Measurements from ENCODE around the gene FASTK.

The FASTK gene

DNA sequence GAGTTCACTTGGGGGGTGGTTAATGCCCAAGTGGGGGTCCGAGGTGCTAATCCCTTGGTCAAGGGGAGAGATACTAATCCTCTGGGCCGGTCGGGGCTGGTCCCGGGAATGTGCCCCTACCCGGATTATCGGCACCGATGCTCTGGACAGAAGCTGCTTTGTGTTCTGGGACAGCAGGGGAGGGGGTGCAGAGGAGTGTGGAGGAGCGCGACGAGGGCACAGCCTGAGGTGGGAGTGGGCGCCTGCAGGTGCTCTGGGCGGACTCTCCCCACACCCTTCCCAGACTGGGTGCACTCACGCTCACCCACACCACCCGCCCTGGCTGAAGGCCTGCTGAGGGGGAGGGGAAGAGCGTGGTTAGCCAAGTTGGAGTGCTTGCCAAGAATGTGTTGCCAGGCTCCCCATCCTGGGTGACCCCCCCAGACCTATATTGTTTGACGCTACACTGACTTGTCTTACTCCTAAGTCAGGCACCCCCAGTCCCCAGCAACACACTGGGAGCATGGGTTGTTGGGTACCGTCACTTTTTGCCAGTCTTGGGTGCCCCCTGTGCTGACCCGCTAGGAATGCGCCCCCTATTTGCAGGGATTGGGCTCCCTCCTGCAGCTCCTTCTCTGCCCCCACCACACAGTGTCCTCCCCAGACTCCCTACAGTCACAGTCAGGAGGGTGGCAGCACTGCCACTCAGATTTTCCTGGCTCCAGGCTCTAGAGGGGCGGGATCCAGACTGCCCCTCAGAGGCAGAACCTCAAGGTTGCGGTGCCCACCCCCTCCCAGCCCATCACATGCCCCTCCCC, 20.0 kb downstream of the FASTK start:
- DNase-seq (ENCODE audit: low read depth), result no peak
- H3K4me3 ChIP-seq (ENCODE audit: control insufficient read depth, low read depth, low read length), result peak overlapping the region; percentile 83
- TF ChIP-seq, protein P1, sequence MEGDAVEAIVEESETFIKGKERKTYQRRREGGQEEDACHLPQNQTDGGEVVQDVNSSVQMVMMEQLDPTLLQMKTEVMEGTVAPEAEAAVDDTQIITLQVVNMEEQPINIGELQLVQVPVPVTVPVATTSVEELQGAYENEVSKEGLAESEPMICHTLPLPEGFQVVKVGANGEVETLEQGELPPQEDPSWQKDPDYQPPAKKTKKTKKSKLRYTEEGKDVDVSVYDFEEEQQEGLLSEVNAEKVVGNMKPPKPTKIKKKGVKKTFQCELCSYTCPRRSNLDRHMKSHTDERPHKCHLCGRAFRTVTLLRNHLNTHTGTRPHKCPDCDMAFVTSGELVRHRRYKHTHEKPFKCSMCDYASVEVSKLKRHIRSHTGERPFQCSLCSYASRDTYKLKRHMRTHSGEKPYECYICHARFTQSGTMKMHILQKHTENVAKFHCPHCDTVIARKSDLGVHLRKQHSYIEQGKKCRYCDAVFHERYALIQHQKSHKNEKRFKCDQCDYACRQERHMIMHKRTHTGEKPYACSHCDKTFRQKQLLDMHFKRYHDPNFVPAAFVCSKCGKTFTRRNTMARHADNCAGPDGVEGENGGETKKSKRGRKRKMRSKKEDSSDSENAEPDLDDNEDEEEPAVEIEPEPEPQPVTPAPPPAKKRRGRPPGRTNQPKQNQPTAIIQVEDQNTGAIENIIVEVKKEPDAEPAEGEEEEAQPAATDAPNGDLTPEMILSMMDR (IDR thresholded peaks at IDR 0.05; ENCODE audit: control insufficient read depth, insufficient read depth, low read depth, low read length, missing control alignments), result peak; percentile 30

- no peak for DNase-seq (ENCODE audit: low read depth)
- TF ChIP-seq, protein P1 (IDR thresholded peaks at IDR 0.05; ENCODE audit: control insufficient read depth, insufficient read depth, low read depth, low read length, missing control alignments), result no peak
- H3K4me3 ChIP-seq (ENCODE audit: control insufficient read depth, low read depth, low read length), result peak overlapping the region; percentile 83
These were observed 20.5 kb downstream of the FASTK start for GRCh38 chr7:151060113-151060415.

DNA sequence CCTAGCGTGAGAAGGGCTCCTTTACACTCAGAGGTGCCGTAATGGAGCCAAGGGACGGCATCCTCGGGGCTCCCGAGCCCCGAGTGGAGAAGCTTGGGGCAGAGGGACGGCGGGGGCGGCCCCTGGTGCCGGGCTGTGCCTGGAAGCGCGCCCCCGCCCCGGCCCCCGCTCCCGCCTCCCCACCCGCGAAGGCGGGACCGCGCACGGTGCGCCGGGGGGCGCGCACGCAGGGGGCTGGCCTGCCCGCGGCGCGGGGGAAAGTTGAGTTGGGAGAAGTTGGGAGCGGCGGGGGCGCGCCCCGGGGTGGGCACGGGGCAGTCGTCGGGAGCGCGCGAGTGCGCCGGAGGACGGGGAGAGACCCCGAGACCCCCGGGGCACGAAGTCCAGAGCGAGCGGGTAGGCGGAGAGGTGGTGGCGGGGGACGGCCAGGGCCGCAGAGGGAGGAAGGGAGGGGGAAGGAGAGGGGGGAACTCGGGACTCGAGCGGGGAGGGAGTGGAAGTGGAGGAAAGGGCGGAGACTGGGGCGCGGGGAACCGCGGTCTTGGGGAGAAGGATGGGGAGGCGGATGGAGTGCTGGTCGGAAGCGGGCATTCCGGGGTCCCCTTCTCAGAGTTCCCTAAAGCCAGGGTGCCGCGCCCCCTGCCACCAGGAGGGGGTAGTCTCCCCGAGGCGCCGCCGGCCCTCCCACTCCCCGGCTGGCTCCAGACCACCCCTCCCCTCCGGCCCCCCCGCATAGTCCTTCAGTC, 21.1 kb downstream of the FASTK start, which contains the start of gene SLC4A2:
Gene SLC4A2, plus strand, starts transcription at position 223 of the 746 bp plus-strand sequence. CDS start 2,399 bp downstream, outside the sequence.
- TF ChIP-seq, protein P1 (IDR thresholded peaks at IDR 0.05; ENCODE audit: control insufficient read depth, insufficient read depth, low read depth, low read length, missing control alignments), result peak; percentile 50
- peak within 1 kb of the TSS; percentile 83 for H3K4me3 ChIP-seq (ENCODE audit: control insufficient read depth, low read depth, low read length)
- DNase-seq (ENCODE audit: low read depth), result no peak

DNA sequence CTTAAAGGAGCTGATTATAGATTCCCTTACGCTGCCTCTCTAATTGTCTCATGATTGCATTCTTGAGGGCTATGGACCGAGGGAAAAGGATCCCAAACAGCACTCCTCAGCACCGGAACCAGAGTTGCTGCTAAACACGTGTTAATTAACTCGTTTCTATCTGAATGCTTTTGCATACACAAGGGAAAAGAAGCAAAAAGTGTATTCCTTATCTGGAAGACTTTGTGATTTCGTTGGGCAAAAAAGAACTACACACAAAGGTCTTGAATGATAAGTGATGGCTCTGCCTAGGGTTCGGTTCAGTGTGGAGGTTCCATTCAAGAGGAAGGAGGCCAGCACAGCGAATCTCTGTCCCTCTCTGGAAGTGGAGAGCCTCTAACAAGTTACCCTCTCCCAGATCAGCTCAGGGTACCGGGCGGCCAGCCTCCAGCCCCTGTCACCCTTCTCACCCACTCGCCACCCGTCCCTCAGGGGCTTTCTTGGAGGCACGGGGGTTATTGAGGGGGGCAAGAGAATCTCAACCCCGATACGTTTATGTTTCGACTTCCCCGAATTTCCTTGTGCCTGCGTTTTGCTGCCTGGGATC, 21.7 kb downstream of the FASTK start:
- DNase-seq (ENCODE audit: low read depth), result no peak
- TF ChIP-seq, protein P1 (IDR thresholded peaks at IDR 0.05; ENCODE audit: control insufficient read depth, insufficient read depth, low read depth, low read length, missing control alignments), result no peak
- peak overlapping the region; percentile 44 for H3K4me3 ChIP-seq (ENCODE audit: control insufficient read depth, low read depth, low read length)

DNA sequence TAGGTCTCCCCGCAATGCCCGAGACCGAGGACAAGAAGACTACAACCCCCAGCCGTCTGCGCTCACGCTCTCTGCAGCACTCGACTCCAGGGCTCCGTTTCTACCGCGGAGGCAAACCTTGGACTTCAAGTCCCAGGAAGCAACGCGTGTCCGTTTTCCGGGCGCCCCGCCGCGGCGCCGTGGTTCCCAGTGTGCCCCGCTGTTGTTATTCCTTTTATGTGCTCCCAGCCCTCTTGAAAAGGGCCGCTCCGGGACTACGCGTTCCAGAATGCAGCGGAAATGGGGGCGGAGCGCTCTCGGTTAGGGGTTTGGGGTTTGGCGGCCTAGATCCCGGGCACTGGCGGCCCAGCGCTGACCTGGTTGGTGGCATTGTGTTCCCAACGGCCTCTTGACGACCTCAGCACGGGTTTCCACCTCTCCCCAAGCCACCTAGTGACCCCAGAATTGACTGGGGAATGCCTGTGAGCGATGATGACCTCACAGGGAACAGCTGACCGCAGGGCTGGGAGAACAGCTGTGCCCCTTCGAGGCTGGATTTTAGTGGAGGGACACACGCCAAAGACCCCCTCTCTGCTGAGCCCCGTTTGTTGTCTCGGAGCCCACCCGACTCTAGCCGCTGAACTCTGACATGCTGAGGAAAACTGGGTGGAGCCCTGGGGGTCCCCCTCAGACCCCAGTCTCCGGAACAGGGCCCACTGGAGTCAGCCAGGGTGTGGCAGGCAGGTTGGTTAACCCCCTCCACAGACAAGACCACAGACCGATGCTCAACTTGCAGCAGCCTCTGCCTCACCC, 22.4 kb downstream of the FASTK start:
- TF ChIP-seq, protein P1 (IDR thresholded peaks at IDR 0.05; ENCODE audit: control insufficient read depth, insufficient read depth, low read depth, low read length, missing control alignments), result no peak
- peak overlapping the region; percentile 57 for H3K4me3 ChIP-seq (ENCODE audit: control insufficient read depth, low read depth, low read length)
- DNase-seq (ENCODE audit: low read depth), result peak; percentile 99

- peak within 1 kb of the TSS; percentile 57 for H3K4me3 ChIP-seq (ENCODE audit: control insufficient read depth, low read depth, low read length)
- TF ChIP-seq, protein P1 (IDR thresholded peaks at IDR 0.05; ENCODE audit: control insufficient read depth, insufficient read depth, low read depth, low read length, missing control alignments), result no peak
- DNase-seq (ENCODE audit: low read depth), result no peak
These were observed 23.1 kb downstream of the FASTK start, which contains the start of gene CDK5 for GRCh38 chr7:151057506-151057988. CDK5 (minus strand) TSS chr7:151057897; CDS start chr7:151057848, 49 bp downstream.
